ENCODE measurements around the gene CFAP299.

The CFAP299 gene

GRCh38 chr4:80873571-80873970 is 538.0 kb downstream of the CFAP299 start:
- DNase-seq: no peak

GRCh38 chr4:80874979-80875378 is 539.4 kb downstream of the CFAP299 start:
- DNase-seq: no peak

GRCh38 chr4:80875642-80876041 is 540.1 kb downstream of the CFAP299 start:
- no peak for DNase-seq

GRCh38 chr4:80876810-80877209 is 541.3 kb downstream of the CFAP299 start:
- no peak for DNase-seq

- DNase-seq: no peak
Observed at GRCh38 chr4:80878218-80878617, 542.7 kb downstream of the CFAP299 start.

- DNase-seq: no peak
Observed at GRCh38 chr4:80897537-80898303, 562.2 kb downstream of the CFAP299 start.

- DNase-seq: no peak
Observed at GRCh38 chr4:80900908-80901307, 565.4 kb downstream of the CFAP299 start.

- DNase-seq: no peak
Observed at GRCh38 chr4:80903020-80903419, 567.5 kb downstream of the CFAP299 start.

GRCh38 chr4:80909938-80910337 is 574.4 kb downstream of the CFAP299 start:
- DNase-seq: no peak

- DNase-seq: no peak
Observed at GRCh38 chr4:80911458-80911857, 575.9 kb downstream of the CFAP299 start.

- no peak for DNase-seq
Observed at GRCh38 chr4:80912350-80912749, 576.8 kb downstream of the CFAP299 start.

- DNase-seq: no peak
Observed at GRCh38 chr4:80913381-80913780, 577.9 kb downstream of the CFAP299 start.

GRCh38 chr4:80916770-80917169 is 581.2 kb downstream of the CFAP299 start:
- no peak for DNase-seq

GRCh38 chr4:80918004-80918403 is 582.5 kb downstream of the CFAP299 start:
- no peak for DNase-seq

- no peak for DNase-seq
Observed at GRCh38 chr4:80921441-80921840, 585.9 kb downstream of the CFAP299 start.

GRCh38 chr4:80922941-80923340 is 587.4 kb downstream of the CFAP299 start:
- no peak for DNase-seq

GRCh38 chr4:80925293-80925692 is 589.8 kb downstream of the CFAP299 start:
- DNase-seq: no peak

GRCh38 chr4:80926446-80926845 is 590.9 kb downstream of the CFAP299 start:
- no peak for DNase-seq

GRCh38 chr4:80926891-80927290 is 591.4 kb downstream of the CFAP299 start:
- DNase-seq: no peak

GRCh38 chr4:80927420-80927819 is 591.9 kb downstream of the CFAP299 start:
- no peak for DNase-seq

- no peak for DNase-seq
Observed at GRCh38 chr4:80931631-80932081, 596.1 kb downstream of the CFAP299 start.

GRCh38 chr4:80948141-80948540 is 612.6 kb downstream of the CFAP299 start:
- no peak for DNase-seq

GRCh38 chr4:80948995-80949394 is 613.5 kb downstream of the CFAP299 start:
- DNase-seq: no peak

- DNase-seq: no peak
Observed at GRCh38 chr4:80956421-80956820, 620.9 kb downstream of the CFAP299 start.

- DNase-seq: no peak
Observed at GRCh38 chr4:80963051-80963450, 627.5 kb downstream of the CFAP299 start.
